ENCODE measurements around the gene SSH2.
"Not testable (repeated sequence)": the region's sequence is repeated elsewhere in the genome, so short reads cannot be mapped to it uniquely, and the experiment has no call there.

Gene SSH2

DNA sequence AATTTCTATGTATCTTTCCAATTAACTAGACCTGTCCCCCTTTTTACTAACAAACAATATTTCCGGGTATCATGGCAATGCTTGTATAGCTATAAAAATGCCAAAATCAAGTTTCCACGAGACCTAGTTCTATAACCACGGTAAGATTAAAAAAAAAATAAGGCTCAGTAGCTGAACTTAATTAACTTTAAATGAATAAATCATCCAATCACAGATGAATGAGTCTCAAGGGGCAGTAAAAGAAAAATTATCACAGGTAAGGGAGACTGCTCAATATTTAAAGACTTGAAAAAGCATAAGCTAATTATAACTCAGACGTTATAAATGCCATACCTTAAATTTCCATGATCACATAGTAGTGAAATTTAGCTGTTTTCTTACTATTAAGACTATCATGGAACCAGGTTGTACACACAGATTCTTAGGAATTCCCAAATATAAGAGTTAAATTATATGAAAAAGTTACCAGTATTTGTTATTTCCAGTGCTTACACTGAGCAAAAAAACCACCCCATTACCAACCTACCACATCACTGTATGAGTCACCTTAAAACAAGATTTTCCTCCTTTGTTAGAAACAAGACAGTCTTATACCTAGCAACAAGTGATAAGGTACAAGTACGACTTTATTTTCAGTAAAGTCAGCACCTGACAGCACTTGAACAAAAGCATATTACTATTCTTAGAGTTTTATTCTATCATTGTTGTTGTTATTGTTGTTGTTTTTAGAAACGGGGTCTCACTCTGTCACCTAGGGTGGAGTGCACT, 20.6 kb downstream of the SSH2 start:
- peaks cover 20% of the 10 kb centered on the region for H3K4me1 Mint-ChIP-seq
- no peaks in the 10 kb centered on the region for H3K9me3 Mint-ChIP-seq
- peak; percentile 88 for ATAC-seq
- no peak overlapping the region for H3K4me3 Mint-ChIP-seq
- H3K27ac Mint-ChIP-seq: no peak overlapping the region
- no peaks in the 10 kb centered on the region for H3K36me3 Mint-ChIP-seq
- DNase-seq (ENCODE audit: low spot score in 2 of 2): no peak

DNA sequence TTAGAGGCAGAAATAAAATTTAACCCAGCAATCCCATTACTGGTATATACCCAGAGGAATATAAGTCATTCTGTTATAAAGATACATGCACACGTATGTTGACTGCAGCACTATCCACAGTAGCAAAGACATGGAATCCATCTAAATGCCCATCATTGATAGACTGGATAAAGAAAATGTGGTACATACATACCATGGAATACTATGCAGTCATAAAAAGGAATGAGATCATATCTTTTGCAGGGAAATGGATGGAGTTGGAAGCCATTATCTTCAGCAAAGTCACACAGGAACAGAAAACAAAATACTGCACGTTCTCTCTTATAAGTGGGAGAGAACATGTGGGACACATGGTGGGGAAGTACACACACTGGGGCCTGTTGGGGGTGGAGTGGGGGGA, 23.1 kb downstream of the SSH2 start:
- H3K36me3 Mint-ChIP-seq: no peaks in the 10 kb centered on the region
- ATAC-seq (no peak), DNase-seq (ENCODE audit: low spot score in 2 of 2) (no peak)
- H3K27ac Mint-ChIP-seq: no peak overlapping the region
- H3K4me1 Mint-ChIP-seq: peaks cover 24% of the 10 kb centered on the region
- no peak overlapping the region for H3K4me3 Mint-ChIP-seq
- no peaks in the 10 kb centered on the region for H3K9me3 Mint-ChIP-seq

- ATAC-seq: no peak
- no peaks in the 10 kb centered on the region for H3K36me3 Mint-ChIP-seq
- no peak for DNase-seq (ENCODE audit: low spot score in 2 of 2)
- H3K27ac Mint-ChIP-seq: no peak overlapping the region
- H3K4me3 Mint-ChIP-seq: no peak overlapping the region
- H3K9me3 Mint-ChIP-seq: no peaks in the 10 kb centered on the region
- peaks cover 29% of the 10 kb centered on the region for H3K4me1 Mint-ChIP-seq
These were observed 24.2 kb downstream of the SSH2 start for GRCh38 chr17:29905879-29906167.

DNA sequence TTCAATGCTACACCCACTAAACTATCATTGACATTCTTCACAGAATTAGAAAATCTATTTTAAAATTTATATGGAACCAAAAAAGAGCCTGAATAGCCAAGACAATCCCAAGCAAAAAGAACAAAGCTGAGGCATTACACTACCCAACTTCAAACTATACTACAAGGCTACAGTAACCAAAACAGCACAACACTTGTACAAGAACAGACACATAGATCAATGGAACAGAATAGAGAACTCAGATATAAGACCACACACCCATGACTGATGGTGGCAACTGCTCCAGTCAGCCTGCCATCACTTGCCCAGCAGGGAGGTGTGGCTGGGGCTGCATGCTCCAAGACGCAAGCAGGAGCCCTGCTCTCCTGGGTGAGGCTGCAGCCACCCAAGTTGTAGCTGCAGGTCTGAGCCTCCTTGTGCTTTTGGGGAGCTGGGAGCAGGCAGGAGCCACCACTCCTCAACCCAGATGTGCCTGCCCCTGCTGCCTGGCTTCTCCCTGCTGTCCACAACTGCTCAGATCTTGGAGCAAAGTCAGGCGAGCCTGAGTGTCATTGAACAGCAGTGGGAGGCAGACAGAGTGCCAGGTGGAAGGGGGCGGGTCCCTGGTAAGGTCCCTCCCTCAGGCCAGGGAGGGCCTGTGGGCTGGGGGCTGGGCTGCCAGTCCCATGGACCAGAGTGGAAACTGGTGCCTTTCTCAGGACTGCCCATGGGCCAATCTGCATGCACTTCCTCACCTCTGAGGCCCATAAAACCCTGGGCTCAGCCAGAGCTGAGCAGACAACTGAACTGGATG, 24.7 kb downstream of the SSH2 start:
- H3K27ac Mint-ChIP-seq: no peak overlapping the region
- H3K4me3 Mint-ChIP-seq: no peak overlapping the region
- ATAC-seq (peak; percentile 32), DNase-seq (ENCODE audit: low spot score in 2 of 2) (no peak)
- H3K4me1 Mint-ChIP-seq: peaks cover 29% of the 10 kb centered on the region
- no peaks in the 10 kb centered on the region for H3K9me3 Mint-ChIP-seq
- H3K36me3 Mint-ChIP-seq: no peaks in the 10 kb centered on the region

GRCh38 chr17:29903471-29903870, 26.6 kb downstream of the SSH2 start:
- Mint-ChIP-seq H3K4me3 (no peak overlapping the region), H3K9me3 (no peaks in the 10 kb centered on the region), H3K36me3 (no peaks in the 10 kb centered on the region), H3K27ac (no peak overlapping the region), H3K4me1 (peaks cover 29% of the 10 kb centered on the region)
- ATAC-seq (no peak), DNase-seq (ENCODE audit: low spot score in 2 of 2) (no peak)

DNA sequence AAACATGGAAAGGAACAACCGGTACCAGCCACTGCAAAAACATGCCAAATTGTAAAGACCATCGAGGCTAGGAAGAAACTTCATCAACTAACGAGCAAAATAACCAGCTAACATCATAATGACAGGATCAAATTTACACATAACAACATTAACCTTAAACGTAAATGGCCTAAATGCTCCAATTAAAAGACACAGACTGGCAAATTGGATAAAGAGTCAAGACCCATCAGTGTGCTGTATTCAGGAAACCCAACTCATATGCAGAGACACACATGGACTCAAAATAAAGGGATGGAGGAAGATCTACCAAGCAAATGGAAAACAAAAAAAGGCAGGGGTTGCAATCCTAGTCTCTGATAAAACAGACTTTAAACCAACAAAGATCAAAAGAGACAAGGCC, 32.9 kb downstream of the SSH2 start:
- H3K4me3 Mint-ChIP-seq; DNase-seq (ENCODE audit: low spot score in 2 of 2); H3K9me3 Mint-ChIP-seq; ATAC-seq; H3K36me3 Mint-ChIP-seq; H3K27ac Mint-ChIP-seq: not testable (repeated sequence)
- peaks cover 34% of the 10 kb centered on the region for H3K4me1 Mint-ChIP-seq

- Mint-ChIP-seq H3K4me3 (no peak overlapping the region), H3K36me3 (no peaks in the 10 kb centered on the region), H3K27ac (peak overlapping the region; percentile 2), H3K9me3 (peaks cover 3% of the 10 kb centered on the region), H3K4me1 (peaks cover 18% of the 10 kb centered on the region)
- DNase-seq (ENCODE audit: low spot score in 2 of 2) (no peak), ATAC-seq (no peak)
These were observed 37.8 kb downstream of the SSH2 start for GRCh38 chr17:29892201-29892600.

DNA sequence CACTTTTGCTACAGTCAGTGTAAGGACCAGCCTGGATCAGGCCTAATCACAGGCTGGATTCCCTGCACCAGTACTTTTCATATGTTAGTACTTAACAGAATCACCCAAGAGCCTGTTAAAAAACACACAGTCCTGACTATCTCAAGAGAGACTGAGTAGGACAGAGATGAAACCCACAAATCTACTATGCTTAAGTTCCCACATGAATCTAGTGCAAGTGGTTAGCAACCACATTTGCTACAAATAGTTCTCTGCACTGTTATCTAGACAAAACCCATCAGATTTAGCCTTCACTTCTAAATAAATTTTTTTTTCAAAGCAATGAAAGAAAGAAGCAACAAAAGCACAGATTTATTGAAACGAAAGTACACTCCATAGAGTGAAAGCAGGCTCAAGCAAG, 38.9 kb downstream of the SSH2 start:
- H3K4me1 Mint-ChIP-seq: peaks cover 15% of the 10 kb centered on the region
- DNase-seq (ENCODE audit: low spot score in 2 of 2): no peak
- no peak overlapping the region for H3K27ac Mint-ChIP-seq
- H3K36me3 Mint-ChIP-seq: no peaks in the 10 kb centered on the region
- ATAC-seq: peak; percentile 51
- H3K9me3 Mint-ChIP-seq: peaks cover 3% of the 10 kb centered on the region
- no peak overlapping the region for H3K4me3 Mint-ChIP-seq

DNA sequence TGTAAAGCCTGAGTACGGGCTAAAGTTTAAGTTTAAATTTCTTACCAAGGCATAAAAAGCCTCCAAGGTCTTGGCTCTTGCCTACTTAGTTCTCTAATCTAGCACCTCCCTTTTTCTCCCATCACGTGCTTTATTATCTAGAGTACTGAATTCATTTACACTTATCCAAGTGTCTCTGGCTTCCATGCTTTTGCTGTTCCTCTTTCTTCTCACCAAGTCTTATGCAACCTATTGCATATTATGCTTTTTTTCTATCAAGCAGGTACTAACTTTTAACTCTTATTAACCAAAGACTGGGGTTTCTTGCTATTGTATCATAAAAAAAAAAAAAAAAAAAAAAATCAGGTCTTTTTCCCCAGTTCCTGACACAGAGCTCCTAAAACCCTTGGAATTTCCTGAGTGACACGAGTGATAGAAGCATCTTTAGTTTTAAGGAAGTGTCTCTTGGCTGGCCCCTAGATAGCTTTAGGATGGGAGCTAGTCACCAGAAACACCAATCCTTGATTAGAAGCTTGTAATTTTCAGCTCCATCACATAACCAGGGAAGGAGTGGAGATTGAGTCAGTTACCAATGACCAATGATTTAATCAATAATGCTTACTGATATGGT, 44.9 kb downstream of the SSH2 start:
- Mint-ChIP-seq H3K36me3 (no peaks in the 10 kb centered on the region), H3K4me3 (no peak overlapping the region), H3K4me1 (peaks cover 16% of the 10 kb centered on the region), H3K27ac (no peak overlapping the region), H3K9me3 (no peaks in the 10 kb centered on the region)
- ATAC-seq (no peak), DNase-seq (ENCODE audit: low spot score in 2 of 2) (no peak)

- Mint-ChIP-seq H3K27ac (no peak overlapping the region), H3K9me3 (no peaks in the 10 kb centered on the region), H3K4me1 (peaks cover 16% of the 10 kb centered on the region), H3K4me3 (no peak overlapping the region), H3K36me3 (no peaks in the 10 kb centered on the region)
- ATAC-seq (no peak), DNase-seq (ENCODE audit: low spot score in 2 of 2) (no peak)
These were observed 46.5 kb downstream of the SSH2 start for GRCh38 chr17:29883497-29883896.

DNA sequence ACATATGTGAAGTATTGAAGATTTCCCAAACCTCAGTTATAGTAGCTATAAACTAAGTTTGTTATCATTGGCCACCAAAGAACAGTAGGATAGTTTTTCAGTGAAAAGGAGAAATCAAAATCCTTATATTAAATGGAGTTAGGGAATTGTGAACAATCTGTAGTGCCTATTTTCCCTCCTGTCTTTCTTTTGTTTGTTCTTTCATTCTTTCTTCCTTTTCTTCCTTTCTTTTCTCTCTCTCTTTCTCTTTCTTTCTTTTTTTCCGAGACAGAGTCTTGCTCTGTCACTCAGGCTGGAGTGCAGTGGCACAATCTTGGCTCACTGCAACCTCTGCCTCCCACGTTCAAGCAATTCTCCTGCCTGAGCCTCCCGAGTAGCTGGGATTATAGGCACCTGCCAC, 48.8 kb downstream of the SSH2 start:
- Mint-ChIP-seq H3K9me3 (no peaks in the 10 kb centered on the region), H3K27ac (no peak overlapping the region), H3K4me1 (peaks cover 21% of the 10 kb centered on the region), H3K36me3 (no peaks in the 10 kb centered on the region), H3K4me3 (no peak overlapping the region)
- DNase-seq (ENCODE audit: low spot score in 2 of 2) (no peak), ATAC-seq (no peak)

DNA sequence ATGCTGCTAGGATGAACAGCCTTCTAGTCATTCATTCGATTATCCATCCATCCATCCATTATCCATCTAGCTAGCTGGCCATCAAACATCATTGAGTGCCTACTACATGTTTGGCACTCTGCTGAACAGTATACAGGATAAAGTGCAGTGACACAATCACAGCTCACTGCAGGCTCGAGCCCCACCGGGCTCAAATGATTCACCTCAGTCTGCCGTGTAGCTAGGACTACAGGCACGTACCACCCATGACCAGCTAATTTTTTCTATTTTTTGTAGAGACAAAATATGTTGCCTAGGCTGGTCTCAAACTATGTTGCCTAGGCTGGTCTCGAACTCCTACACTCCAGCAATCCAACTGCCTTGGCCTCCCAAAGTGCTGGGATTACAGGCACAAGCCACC, 50.0 kb downstream of the SSH2 start:
- Mint-ChIP-seq H3K4me3 (no peak overlapping the region), H3K27ac (no peak overlapping the region), H3K9me3 (no peaks in the 10 kb centered on the region), H3K4me1 (peaks cover 29% of the 10 kb centered on the region), H3K36me3 (no peaks in the 10 kb centered on the region)
- no peak for ATAC-seq
- no peak for DNase-seq (ENCODE audit: low spot score in 2 of 2)

DNA sequence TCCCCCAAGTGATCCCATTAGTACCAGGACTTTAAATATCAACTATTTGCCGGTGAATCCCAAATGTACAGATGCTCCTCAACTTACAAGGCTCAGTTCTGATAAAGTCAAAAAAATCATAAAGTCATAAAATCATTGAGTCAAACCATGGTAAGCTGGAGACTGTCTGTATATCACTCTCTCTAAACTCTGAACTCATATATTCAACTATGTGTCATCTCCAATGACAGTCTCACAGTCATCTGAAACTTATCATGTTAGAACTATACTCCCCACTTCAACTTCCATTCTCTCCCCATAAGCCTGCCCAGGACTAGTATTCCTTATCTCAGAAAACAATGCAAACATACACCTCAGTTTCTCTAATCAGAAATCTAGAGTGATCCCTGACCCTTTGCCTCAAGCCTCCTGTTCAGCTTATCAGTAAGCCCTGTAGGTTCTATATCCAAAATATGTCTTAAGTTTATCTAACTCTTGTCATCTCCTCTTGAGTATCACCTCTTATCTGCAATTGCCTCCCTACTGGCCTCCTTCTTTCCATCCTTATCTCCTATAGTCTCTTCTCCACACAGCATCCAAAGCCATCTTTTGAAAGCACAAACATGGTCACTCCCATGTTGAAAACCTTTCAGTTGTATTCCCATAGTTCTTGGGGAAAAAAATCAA, 55.0 kb downstream of the SSH2 start:
- H3K36me3 Mint-ChIP-seq: no peaks in the 10 kb centered on the region
- no peak overlapping the region for H3K4me3 Mint-ChIP-seq
- no peak overlapping the region for H3K27ac Mint-ChIP-seq
- peaks cover 21% of the 10 kb centered on the region for H3K4me1 Mint-ChIP-seq
- ATAC-seq (peak; percentile 81), DNase-seq (ENCODE audit: low spot score in 2 of 2) (no peak)
- H3K9me3 Mint-ChIP-seq: no peaks in the 10 kb centered on the region

DNA sequence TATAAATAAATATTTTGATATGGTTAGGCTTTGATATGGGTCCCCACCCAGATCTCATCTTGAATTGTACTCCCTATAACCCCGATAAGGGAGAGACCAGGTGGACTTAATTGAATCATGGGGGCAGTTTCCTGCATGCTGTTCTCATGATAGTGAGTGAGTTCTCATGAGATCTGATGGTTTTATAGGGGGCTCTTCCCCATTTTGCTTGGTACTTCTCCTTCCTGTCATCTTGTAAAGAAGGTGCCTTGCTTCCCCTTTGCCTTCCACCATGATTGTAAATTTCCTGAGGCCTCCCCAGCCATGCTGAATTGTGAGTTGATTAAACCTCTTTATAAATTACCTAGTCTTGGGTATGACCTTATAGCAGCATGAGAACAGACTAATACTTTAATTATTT, 55.7 kb downstream of the SSH2 start:
- DNase-seq (ENCODE audit: low spot score in 2 of 2); H3K4me3 Mint-ChIP-seq; H3K36me3 Mint-ChIP-seq; H3K9me3 Mint-ChIP-seq; ATAC-seq; H3K27ac Mint-ChIP-seq: not testable (repeated sequence)
- peaks cover 21% of the 10 kb centered on the region for H3K4me1 Mint-ChIP-seq

DNA sequence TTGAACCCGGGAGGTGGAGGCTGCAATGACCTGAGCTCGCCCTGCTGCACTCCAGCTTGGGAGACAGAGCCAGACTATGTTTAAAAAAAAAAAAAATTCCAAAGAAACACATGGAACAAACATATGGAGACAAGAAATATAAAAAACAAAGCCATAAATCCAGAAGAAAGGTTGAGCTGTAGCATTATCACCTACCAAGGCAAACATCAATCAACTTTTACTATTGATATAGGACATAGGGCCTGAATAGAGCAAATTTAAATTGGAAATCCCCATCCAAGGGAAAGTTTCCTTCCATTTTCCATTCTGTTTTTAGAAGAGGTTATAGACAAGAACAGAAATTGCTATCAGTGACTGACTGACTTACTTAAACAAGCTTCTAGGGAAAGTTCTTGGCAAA, 56.6 kb downstream of the SSH2 start:
- Mint-ChIP-seq H3K4me1 (peaks cover 21% of the 10 kb centered on the region), H3K27ac (no peak overlapping the region), H3K4me3 (no peak overlapping the region), H3K36me3 (no peaks in the 10 kb centered on the region), H3K9me3 (no peaks in the 10 kb centered on the region)
- no peak for DNase-seq (ENCODE audit: low spot score in 2 of 2)
- ATAC-seq: no peak

Data from stimulated activated effector memory CD8-positive, alpha-beta T cell treated with anti-CD3 and anti-CD28 coated beads, Interleukin-12 subunit alpha, Interleukin-12 subunit beta, amount 100 ng/mL, for 72 hours (primary cell).